ENCODE results near the gene INPP4A.

The INPP4A gene

DNA sequence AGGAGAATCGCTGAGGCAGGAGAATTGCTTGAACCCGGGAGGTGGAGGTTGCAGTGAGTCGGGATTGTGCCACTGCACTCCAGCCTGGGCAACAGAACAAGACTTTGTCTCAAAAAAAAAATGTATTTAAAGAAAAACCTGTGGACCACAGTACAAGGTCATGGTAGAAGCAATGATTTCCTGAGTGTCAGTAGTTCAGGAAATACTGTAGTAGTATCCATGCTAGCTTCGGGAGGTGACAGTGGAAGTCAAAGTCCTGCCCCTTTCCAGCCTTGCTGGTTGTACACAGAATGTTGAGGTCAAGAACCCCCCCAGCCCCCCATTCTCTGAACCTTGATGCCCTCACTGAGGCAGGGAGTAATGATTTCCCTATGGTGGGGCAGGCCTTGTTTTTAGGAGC lies 56.6 kb downstream of the INPP4A start:
- no peak for DNase-seq

DNA sequence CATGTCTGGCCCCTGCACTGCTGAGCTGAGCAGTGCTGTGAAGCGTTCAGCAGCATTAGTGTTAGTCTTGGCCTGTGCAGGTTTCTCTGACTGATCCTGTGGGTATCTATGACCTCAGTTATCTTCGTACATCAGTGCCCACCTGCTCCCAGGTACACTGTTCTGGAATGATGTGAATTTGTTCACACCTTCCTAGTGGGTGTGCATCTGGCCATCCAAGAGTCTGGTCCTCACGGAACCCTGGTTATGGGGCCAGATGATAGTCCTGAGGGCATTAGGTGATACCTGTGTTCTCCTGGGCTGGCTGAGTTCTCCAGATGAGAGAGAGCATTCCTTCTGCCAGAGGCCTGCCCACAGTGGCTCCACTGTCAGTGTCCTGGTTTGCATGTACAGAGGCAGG lies 57.2 kb downstream of the INPP4A start:
- no peak for DNase-seq

DNA sequence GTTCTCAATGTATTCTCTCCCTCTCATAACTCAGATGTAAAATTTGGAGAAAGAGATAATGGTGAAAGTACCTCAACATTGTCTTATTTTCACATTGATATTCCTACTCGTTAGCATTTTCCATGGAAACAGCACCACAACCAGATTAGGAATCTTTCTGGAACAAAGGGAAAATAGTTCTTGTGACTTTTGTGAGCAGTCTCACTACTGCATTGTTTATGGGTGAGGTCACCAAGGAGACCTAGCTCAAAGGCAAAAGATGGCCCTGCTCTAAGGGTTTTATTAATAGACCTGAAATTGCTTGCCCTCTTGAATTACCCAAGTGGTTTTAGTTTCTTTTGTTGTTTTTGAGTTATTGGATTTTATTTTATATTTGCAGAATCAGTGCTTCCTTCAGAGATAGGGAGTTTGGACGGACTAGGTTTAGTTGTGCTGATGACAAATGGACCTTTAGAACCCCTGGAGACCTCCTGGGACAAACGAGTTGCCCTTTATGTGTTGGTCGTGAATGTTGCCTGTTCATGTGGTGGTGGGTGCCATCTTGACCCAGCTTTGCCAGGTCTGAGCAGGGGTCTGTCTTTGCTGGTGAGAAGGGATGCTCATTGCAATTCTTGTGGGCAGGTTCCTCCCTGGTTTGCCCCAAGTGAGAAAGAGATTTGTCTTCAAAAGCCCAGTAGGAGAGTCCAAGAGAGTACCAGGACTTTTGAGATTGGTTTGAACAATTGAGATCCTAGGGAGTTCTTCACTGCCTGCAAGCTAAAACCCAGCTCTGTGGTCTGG lies 58.1 kb downstream of the INPP4A start:
- DNase-seq, result peak; percentile 8

DNA sequence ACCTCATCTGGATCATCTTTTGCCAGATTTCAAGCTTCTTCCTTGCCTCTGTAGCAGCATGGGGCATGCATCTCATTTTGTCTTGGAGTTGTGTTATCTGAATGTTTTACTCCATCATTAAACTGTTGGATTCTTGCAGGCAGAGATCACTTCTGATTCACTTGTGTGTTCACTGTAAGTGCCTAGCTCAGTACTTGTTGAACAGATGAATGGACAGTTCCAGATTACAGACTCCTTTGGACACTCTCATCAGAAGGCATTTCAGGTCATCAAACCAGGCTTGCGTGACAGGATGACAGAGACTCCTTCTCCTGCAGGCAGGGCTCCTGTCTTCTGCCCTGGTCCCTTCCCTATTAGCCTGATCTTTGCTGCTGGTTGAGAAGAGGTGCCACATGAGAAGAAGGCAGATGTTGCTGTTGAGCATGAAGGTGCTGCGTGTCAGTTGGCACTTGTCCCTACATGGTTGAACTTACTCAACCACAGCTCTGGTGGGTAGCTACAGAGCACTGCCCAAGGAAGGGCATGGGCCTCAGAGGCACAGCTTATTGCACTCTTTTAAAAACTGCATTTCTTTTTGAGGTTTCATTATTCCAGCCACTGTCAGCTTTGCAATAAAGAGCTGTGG lies 58.9 kb downstream of the INPP4A start:
- no peak for DNase-seq

DNA sequence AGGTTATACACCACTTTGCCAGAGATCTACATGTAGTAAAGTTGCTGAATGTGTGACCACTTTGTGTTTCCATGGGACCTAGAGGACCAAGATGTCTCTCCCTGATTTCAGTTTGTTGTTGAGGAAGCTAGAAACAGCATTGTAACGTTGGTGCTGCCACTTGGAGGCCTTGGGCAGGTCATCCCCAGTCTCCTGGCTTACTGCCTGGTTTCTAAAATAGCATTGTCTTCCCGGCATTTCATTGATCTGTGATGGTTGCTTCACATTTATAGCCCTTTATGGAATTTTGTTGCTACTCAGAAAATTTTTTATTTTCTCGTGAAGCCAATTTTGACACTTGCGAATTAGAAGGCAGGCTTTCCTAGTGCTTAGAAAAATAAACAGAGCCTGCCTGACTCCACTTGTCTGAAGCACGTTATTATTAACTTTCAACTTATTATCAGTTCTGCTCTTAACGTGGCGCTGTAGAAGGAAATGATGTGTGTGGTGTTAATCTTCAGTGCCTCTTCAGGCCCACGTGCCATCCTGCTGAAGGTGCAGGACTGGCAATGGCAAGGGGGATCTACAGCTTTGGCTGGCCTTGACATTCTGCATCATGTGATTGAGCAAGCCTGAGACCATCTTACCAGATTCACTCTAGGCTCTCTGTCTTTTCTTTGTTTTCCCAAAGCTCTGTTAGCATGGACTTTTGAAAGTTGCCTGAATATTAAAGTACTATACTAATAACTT lies 59.9 kb downstream of the INPP4A start:
- DNase-seq, result no peak

DNA sequence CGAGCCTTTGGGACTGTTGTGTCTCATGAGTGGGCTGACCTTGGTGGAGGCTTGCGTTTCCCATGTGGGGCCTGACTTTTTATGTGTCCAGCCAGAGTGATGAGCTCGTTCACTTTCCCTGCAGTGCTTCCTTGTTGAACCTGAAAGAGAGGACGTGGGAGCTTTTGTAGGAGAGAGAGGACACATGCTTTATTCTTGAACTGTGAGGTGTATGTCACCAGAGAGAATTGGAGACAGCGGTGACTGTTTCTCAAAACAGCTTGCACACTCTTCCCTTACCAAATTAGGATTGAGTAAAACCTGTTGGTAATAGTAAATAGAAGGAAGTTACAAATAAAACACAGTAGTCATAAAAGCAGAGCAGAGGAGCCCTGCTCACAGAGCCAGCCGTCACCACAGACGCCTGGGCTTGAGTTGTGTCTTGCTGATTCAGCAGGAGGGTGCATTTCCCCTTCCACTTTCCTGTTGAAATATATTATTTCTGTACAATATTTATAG lies 60.7 kb downstream of the INPP4A start:
- DNase-seq, result no peak

DNA sequence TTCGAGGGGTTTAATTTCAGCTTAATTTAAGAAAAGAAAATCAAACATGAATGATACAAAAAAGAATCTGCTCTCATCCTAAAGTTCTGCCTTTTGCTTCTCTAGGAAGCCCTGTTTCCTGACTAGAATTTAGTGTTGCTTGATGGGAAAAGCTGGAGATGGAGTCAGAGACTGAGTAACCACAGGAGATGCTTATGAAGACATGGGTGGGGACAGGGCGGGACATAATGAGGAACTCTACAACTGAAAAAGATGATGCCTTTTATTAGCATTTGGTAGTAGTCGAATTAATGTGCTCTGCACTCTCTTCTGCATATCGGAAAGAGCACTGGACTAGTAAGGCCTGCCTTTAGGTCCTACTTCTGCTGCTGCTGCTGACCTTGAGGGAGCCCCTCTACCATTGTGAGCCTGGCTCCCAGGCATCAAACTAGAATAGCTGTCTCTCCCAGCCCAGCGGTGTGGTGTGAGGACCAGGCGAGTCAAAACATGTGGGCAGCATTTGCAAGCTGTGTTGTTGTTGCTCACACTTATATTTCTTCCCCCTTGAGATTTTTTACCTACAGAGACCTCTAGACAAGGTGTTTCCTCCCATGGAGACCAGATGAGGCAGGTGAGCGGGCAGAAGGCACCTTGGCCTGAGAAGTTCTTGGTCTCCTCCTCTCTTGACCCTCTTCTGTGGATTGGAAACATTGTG lies 61.5 kb downstream of the INPP4A start:
- DNase-seq, result no peak

DNA sequence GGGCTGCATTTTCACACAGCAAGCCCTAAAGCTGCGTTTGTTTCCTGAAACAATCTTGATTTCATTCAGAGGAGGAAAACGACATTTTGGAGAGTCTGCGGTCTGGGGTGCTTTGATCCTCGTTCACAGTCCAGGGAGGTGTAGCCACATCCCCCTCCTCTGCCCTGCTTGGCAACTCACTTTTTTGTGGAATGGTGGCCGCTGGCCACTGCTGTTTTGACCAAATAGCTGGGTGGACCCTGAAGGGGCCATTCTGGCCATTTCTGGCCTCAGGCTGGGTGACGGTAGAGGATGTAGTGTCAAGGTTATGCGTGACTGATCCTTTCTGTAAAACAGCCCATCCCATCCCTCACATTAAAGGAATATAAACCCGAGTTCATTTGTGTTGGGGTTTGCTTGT lies 62.2 kb downstream of the INPP4A start:
- DNase-seq, result no peak

DNA sequence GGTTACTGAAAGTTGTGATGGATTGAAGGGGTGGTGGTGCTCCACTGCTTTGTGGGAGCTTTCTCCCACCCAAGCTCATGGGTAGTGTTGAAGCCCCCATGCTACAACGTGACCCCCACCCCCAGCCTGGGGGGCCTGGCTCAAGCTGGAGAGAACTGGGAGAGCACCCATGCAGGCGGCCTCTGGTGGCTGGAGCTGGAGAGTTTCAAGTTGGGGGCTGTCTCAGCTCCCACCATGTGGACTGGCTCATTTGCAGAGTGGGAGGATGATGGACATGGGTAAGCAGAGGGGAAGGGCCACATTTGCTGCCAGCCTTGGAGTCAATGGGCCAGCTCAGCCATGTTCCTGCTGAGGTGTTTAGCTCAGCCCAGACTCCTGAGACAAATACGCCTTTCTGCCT lies 62.8 kb downstream of the INPP4A start:
- no peak for DNase-seq

DNA sequence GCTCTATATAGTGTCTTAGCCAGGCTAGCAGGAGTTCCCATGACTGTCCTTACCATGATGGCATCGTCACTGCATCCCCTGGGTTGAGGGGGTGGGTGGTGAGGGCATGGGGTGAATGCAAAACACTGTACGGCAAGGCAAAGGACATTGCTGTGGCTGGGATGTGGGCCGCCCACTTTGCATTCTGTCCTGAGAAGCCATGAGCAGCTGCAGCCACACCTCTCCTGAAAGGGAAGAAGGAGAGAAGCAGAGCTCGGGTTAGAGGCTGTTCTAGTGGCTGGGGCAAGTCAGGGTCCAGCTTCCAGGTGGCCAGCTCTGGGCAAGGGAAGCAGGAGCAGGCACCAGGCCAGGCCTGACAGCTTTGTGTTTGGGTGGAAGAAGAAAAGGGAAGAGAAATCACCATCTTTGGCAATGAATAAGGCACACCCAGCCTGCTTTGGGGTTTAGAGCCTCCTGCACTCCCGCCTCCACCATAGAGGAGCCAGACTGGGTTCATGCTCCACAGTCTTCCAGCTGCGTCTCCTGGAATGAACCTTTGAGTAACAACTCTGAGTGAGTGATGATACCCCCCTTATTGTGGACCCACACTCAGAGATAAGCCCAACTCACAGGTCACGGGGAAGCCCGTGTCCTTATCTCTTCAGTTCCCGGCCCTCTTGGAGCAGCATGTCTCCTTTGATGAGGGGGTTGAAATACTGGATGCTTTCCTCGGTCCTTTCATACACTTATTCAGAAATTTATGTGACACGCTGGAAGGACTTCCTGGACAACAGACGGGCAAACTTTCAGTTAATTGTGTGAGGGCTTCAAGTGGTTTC lies 63.4 kb downstream of the INPP4A start:
- no peak for DNase-seq

DNA sequence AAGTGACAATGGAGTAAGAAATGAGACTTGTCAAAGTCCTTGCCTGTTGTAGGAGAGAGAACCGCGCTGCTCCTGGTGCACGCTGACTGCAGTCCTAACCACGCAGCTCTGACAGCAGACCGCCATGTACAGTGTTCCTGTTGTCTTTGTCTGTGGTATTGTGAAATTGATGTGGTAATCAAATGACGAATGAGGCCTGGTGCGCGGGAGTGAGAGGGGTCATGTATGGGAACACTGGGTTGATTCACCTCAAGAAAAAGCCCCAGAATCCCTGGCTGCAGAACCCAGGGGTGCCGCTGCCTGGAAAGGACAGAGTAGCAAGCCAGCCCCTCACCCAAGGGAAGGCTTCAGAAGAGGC lies 64.0 kb downstream of the INPP4A start:
- no peak for DNase-seq

DNA sequence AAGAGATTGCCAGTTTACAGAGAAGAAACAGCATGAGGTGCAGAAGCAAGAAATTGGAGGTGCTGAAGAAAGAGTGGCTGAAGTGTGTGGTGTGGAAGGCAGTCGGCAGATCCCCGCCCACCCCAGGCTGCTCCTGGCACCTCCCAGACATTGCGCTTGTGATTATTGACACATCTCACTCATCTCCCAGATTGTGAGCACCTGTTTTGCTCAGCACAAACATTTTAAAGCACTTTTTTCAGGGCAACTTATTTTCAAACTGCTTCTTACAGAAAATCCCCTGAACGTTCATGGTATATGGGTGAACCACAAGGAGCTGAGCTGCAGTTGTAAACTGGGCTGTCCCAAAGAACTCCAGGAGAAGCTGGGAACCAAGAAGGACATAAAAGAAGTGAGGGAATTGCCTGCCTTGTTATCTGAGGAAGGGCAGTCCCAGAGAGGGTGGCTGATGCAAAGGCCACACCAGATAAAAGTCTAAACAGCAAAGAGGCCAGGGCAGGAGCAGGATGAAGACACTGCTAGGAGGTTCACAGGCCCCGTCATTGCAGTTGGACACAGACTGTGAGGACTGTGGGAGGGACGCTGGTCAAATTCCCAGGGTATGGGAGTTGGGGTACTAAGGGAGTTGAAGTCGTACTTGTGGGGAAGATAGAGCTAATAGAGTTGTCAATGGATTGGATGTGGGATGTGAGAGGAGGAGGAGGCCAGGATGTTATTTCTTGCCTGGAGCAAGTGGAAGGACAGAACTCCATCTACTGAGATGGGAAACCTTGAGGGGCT lies 65.1 kb downstream of the INPP4A start:
- DNase-seq, result no peak

DNA sequence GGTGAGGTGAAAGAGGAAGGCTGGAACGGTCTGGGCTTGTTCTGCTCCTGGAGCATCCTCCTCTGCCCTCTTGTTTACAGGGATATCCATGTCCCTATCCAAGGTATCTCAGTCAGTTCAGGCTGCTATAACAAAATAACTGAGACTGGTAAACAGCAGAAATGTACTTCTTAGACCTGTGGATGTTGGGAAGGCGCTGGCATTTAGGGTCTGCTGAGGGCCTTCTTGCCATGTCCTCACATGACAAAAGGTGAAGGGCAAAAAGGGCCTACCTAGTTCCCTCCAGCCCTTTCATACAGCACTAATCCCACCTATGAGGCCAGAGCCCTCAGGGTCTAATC lies 65.6 kb downstream of the INPP4A start:
- no peak for DNase-seq

DNA sequence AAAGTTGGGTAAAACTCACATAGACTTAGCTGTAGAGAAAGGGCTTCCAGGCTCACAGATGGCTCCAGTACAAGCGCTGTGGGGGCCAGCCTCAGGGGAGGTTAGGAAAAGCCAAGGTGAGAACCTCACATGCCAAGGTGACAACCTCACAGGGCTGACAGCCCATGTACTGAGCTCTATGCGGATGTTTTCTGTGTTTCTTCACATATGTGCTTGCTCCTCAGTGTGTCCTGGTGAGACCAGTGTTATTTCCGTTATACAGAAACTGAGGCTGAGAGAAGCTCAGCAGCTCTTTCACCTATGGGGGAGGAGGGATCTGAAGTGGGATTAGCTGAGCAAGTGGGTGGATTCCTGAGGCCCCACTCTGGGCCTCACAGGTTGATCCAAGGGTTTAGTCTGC lies 67.3 kb downstream of the INPP4A start:
- no peak for DNase-seq

DNA sequence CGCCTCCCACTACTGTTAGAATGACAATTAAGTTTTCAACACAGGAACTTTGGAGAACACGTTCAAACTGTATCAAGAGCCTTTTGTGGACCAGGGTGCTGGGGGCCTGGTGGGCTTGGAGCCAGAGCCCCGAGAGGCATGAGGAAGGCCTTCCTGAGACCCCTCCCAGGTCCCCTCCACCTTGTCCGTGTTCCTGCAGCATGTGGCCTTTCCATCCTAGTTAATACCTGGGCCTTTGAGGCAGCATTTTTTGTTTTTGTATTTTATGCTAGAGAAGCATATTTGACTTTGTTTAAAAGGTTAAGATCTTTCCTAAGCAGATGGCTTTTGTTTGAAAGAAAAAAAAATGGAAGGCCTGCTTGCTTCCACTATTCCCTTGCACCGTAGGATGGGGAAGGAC lies 68.0 kb downstream of the INPP4A start:
- DNase-seq, result no peak

DNA sequence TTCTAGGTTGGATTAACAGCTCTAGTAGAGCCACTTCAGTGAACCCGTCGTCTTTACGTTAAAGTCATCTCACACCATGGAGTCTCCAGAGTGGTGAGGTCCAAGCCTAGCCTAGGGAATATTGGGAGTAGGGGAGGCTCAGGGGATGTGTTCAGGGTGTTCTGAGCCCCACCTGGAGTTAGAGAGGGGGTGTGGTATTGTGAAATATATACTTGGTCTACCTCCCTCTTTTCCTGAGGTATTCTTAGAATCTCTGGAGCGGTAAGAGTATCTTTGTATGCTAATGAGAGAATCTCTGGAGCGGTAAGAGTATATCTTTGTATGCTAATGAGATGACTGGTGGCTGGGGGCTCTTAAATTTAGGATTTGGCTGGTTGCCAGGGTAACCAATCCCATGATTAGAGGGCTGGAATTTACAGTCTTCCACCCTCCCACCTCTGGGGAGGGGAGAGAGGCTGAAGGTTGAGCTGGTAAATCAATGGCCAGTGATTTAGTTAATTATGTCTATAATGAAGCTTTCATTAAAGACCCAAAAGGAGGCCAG lies 69.5 kb downstream of the INPP4A start:
- DNase-seq, result no peak

DNA sequence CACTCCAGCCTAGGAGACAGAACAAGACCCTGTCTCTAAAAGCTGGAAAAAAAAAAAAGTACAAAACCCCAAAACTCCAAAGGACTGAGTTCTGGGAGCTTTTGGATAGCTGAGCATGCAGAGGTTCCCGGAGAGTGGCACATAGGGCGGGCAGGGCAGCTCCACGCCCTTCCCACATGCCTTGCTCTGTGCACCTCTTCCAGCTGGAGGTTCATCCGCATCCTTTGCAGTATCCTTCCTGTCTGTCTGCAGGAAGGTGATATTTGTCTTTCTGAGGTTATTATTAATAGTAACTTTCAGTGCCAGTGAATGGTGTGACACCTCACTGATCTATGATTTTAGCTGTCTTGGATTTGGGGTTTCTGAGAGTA lies 70.2 kb downstream of the INPP4A start:
- no peak for DNase-seq

DNA sequence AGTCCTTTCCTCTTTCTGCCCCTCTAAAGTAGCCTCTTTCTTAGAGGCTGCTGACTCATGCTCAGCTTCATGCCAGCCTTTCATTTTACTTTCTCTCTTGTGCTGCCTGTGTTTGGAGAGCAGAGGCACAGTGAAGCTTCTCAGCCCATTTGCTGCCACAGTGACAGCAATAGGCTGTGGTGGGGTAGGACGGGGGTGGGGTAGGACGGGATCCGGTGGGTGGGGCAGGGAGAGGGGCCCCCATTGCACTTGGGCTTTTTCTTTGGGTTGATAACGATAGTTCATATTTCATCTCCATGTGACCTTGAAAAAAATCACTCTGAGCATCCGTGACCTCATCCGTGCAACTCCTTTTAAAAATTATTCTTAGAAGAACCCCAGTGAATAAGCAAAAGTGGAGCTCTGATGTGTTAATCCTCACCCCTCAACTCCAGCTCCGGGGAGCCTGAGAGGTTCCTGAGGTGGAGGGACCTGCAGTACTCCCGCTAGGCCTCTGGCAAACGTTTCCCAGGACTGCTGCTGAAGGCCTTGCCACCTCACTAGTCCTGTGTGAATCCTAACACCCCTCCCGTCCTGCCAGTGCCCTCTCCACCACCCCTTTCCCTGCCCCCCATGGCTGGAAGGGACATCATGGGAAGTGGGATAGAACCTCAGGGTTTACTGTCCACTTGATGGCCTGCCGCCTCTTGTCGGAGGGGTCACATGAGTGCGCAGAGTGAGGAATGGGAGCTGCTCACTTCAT lies 70.8 kb downstream of the INPP4A start:
- DNase-seq, result no peak

DNA sequence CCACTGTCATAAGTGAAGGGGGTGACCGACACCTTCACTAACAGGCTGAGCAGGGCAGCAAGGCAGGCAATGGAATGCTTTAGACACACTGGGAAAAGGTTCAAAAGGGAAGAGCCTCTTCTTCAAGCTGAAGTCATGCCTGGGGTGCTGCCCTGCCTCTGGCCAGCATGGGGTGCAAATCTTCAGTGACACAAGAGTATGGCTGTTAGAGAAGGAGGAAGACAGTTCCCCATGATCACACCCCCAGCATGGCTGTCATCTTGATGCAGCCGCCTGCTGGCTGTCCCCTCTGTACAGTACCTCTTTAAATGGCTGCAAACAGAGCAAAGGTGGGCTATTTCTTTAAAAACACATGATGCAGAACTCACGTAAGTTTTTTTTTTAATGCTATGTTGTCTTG lies 71.9 kb downstream of the INPP4A start:
- no peak for DNase-seq

DNA sequence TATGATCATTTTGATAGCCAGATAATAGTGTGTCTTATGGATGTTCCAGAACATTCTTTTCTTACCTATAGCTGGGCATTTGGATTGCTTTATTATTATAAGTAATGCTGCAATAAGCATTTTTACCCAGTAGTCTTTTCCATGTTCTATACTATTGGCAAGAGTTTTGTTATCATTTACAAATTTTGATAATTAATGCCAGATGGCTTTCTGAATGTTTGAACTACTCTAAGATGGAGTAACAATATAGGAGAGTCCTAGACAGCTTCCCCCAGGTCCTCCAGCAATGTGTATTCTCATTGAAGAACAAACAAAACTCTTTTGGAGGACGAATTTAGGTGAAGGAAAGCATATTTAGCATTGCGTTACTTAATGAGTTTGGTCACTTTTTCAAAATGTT lies 73.0 kb downstream of the INPP4A start:
- no peak for DNase-seq

DNA sequence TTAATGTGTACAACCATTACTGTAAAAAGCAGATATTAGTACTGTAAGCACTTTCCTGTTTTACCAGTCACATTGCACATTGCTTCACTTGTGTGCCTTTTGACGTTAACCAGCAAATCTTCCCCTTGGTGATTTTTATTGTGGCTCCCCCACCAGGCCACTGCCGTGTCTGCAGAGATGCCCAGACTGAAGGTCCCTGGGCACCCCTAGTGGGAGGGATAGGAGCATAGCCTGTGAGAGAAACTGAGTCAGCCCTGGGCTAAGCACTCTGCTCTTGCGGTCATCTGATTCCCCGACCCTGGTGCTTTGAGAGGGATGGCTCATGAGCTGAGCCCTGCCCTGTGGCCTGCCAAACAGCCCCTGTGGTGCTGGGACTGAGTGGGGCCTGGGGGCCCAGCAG lies 73.4 kb downstream of the INPP4A start:
- DNase-seq, result no peak

All from NCI-H226 (cell line).